NT2/D1 (cell line): Measurements from ENCODE around the gene IWS1.

Experiments
- SUZ12 ChIP-seq: IDR thresholded peaks from 2 replicates; pipeline ENCODE4 v1.6.1; 2011; ENCODE audit not compliant: insufficient read length, insufficient read depth; ENCODE audit errors: extremely low read depth
- YY1 ChIP-seq: IDR thresholded peaks from 2 replicates; pipeline ENCODE4 v1.6.1; 2011; ENCODE audit not compliant: insufficient read length, insufficient read depth
- ZNF274 ChIP-seq: IDR thresholded peaks from 2 replicates; pipeline ENCODE4 v1.6.1; 2011; ENCODE audit warnings: mild to moderate bottlenecking, low read depth, low read length

DNA sequence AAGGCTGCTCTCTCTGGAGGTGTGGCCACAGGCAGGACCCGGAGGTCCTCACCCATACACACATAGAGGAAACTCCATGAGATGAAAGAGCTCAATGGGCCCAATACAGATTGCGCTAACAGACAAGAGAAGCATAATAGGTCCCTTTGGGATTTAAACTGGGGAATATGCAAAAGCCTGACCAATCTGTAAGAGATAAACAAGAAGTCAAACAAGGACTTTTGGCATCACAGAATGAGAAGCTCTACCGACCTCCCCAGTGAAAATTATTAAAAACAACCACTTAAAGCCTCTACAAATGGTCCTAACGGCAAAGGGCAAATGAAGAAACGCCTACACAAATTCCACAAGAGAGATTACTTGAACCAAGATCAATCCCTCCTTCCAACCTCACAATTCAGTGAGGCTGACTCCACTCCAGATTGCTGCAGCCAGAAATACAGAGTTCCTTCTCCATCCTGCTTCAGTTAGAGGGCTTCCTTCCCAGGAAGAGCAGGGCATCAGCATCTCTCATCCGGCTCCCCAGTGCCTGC is 10.8 kb downstream of the IWS1 start:
- TF ChIP-seq SUZ12 (no peak), YY1 (no peak), ZNF274 (no peak)
